Measurements from ENCODE around the gene UBL5.

UBL5 gene

DNA sequence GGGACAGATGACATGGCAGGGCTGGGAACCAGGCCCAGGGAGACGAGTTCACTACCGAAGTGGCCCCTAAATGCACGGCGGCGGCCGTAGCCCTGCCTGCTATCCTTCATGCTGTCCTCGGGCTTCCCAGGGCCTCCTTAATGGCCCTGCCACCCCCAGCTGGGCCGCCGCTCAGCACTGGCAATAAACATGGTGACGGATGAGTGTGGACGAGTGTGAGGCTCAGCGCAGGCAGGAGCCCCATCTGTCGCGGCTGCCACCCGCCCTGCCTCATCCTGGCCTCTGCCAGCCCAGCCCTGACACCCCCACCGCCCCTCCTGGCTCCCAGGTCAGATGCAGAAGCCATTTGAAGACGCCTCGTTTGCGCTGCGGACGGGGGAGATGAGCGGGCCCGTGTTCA, 21.0 kb downstream of the UBL5 start:
- H3K36me3 ChIP-seq, result peaks cover 41% of the 10 kb centered on the region

DNA sequence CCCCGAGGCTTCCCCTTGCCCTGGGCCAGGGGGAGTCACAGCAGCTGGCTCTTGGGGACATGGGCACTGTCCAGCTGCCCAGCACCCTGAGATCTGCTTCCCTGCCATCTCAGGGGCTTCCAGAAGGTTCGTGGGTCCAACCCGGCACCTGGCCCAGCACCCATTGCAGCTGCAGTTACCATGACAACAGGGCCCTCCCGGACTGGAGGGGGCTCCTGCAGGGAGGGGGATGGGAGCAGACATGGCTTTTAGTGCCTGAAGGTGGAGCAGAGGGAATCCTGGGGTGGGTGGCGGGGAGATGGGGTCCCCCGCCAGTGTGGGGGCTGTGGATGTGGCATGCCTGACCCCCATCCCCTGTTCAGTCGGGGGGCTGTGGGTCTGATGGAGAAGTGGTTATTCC, 22.1 kb downstream of the UBL5 start:
- H3K36me3 ChIP-seq, result peaks cover 33% of the 10 kb centered on the region
- H3K4me1 ChIP-seq, result no peaks in the 10 kb centered on the region
- no peaks in the 10 kb centered on the region for H3K27me3 ChIP-seq
- TF ChIP-seq, protein P1, sequence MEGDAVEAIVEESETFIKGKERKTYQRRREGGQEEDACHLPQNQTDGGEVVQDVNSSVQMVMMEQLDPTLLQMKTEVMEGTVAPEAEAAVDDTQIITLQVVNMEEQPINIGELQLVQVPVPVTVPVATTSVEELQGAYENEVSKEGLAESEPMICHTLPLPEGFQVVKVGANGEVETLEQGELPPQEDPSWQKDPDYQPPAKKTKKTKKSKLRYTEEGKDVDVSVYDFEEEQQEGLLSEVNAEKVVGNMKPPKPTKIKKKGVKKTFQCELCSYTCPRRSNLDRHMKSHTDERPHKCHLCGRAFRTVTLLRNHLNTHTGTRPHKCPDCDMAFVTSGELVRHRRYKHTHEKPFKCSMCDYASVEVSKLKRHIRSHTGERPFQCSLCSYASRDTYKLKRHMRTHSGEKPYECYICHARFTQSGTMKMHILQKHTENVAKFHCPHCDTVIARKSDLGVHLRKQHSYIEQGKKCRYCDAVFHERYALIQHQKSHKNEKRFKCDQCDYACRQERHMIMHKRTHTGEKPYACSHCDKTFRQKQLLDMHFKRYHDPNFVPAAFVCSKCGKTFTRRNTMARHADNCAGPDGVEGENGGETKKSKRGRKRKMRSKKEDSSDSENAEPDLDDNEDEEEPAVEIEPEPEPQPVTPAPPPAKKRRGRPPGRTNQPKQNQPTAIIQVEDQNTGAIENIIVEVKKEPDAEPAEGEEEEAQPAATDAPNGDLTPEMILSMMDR (IDR thresholded peaks at IDR 0.05; ENCODE audit: low read depth, low read length), result no peak
- H3K9me3 ChIP-seq, result no peaks in the 10 kb centered on the region
- no peak overlapping the region for H3K4me3 ChIP-seq (ENCODE audit: low read depth, low read length)
- DNase-seq, result no peak

More for the DNA sequence above, 21.0 kb downstream of the UBL5 start:
- Histone ChIP-seq H3K4me1 (no peaks in the 10 kb centered on the region), H3K9me3 (no peaks in the 10 kb centered on the region), H3K4me3 (ENCODE audit: low read depth, low read length) (no peak overlapping the region), H3K27me3 (no peaks in the 10 kb centered on the region)
- DNase-seq, result no peak
- TF ChIP-seq, protein P1 (IDR thresholded peaks at IDR 0.05; ENCODE audit: low read depth, low read length), result no peak

DNA sequence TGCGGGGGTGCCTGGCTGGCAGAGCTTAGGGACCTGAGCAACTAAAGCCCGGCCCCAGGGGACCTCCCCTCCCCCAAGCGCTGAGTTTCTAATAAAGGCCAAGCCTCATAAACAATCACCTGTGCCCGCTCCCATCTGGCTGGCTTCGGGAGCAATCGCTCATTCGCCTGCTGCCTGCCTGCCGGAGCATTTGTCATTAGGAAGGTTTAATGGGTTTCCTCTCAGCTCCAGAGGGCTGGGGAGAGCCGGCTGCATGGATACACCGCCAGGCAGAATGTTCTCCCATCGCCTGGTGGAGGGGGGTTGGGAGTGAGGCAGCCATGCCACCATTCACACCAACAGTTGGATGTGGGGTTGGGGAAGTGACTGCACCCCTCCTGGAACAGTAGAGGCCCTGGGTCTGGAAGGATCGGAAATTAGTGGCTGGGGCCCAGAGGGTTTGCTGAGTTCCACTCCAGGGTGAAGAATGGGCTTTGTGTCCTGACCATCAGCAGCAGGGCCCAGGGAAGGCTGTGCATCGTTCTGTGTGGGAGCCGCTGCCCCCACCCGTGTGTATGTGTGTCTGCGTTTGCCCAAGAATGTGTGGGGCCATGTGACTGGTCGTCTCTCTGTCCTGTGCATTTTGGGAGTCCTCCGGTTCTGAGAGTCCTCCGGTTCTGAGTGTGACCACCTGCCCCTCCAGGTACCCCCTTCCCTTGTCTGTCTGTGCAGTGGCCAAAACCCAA, 22.7 kb downstream of the UBL5 start:
- no peak overlapping the region for H3K4me3 ChIP-seq (ENCODE audit: low read depth, low read length)
- no peaks in the 10 kb centered on the region for H3K27me3 ChIP-seq
- no peaks in the 10 kb centered on the region for H3K4me1 ChIP-seq
- H3K9me3 ChIP-seq, result no peaks in the 10 kb centered on the region
- TF ChIP-seq, protein P1 (IDR thresholded peaks at IDR 0.05; ENCODE audit: low read depth, low read length), result no peak
- peaks cover 32% of the 10 kb centered on the region for H3K36me3 ChIP-seq
- DNase-seq, result no peak

DNA sequence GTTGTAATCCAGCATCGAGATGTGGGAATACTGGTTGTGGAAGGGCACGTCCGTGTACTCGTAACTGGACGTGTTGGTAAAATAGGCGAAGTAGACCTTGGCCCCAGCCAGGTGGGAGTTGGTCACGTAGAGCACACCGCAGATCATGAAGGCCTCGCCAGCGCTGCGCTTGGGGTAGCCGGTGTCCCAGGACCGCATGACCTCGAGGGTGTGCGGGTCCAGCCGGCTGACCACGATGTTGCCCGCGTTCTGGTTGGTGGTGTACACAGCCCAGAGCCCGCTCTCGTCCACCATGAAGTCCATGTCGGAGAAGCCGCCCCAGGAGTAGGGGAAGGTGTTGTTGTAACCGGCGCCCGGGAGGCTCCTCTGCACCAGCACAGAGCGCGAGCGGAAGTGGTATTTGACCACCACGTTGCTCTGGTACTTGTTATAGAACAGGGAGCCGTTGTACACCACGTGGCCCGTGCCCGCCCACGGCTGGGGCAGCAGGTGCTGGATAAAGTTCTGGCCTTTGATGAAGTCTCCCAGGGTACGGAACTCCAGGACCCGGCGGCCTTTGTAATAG, 26.6 kb downstream of the UBL5 start:
- Histone ChIP-seq H3K4me1 (no peaks in the 10 kb centered on the region), H3K27me3 (no peaks in the 10 kb centered on the region), H3K36me3 (no peaks in the 10 kb centered on the region), H3K9me3 (no peaks in the 10 kb centered on the region), H3K4me3 (ENCODE audit: low read depth, low read length) (no peak overlapping the region)
- TF ChIP-seq, protein P1 (IDR thresholded peaks at IDR 0.05; ENCODE audit: low read depth, low read length), result no peak
- no peak for DNase-seq

DNA sequence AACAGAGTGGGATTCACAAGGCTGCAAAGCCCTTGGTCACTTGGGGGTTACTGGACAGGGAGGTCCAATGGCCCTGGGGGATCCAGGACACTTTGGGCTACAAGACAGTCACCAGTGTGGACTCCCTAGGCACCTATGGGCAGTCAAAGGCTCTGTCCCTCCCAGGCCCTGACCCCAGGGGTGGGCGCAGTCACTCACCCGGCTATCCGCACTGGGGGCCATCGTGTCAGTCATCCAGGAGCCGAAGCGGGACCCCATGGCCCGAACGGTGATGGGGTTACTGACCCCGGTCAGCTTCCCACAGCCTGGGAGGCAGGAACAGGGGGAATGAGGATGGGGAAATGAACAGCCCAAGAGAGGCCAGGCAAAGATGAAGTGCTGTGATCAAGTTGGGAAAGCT, 28.9 kb downstream of the UBL5 start:
- no peak for DNase-seq
- Histone ChIP-seq H3K4me1 (no peaks in the 10 kb centered on the region), H3K36me3 (no peaks in the 10 kb centered on the region), H3K4me3 (ENCODE audit: low read depth, low read length) (no peak overlapping the region), H3K9me3 (no peaks in the 10 kb centered on the region), H3K27me3 (no peaks in the 10 kb centered on the region)
- TF ChIP-seq, protein P1 (IDR thresholded peaks at IDR 0.05; ENCODE audit: low read depth, low read length), result no peak

DNA sequence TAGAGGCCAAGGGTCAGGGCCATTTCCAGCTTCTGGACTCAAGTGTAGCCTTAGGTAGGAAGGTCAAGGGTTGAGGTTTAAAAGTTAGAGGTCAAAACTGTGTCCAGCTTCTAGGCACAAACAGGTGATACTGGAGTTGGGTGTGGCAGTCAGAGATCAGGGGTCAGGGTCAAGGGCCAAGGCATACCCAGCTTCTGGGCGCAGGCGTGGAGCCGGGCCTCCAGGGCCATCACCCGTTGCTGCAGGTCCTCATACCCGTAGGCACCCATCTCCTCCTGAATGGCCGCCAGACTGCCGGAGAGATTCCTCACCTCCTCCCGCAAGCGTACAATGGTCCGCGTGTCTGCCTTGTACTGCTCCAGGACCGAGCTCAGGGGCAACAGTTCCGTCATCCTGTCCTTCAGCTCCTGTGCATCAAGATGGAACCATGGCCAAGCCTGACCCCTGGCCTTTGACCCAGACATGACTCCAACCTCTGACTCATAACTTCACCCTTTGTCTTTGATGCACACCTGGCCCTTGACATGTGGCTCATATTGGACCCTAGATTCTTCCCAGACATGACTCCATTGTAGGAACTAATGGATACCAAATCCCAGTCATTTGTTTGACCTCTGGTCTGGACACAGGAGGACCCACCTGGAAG, 29.5 kb downstream of the UBL5 start:
- DNase-seq, result no peak
- Histone ChIP-seq H3K36me3 (no peaks in the 10 kb centered on the region), H3K4me1 (no peaks in the 10 kb centered on the region), H3K4me3 (ENCODE audit: low read depth, low read length) (no peak overlapping the region), H3K27me3 (no peaks in the 10 kb centered on the region), H3K9me3 (no peaks in the 10 kb centered on the region)
- TF ChIP-seq, protein P1 (IDR thresholded peaks at IDR 0.05; ENCODE audit: low read depth, low read length), result no peak
